NK-92 treated with Interleukin-12 subunit alpha and Interleukin-12 subunit beta, amount 100 ng/mL, for 24 hours (cell line): Measurements from ENCODE around the gene MRNIP.

Experiments
- DNase-seq: peaks from one replicate; lab custom pipeline; 2025; lab: John Stamatoyannopoulos, UW

MRNIP gene

GRCh38 chr5:179803651-179804554 is 54.7 kb downstream of the MRNIP start:
- DNase-seq = peak; percentile 30

GRCh38 chr5:179802950-179803562 is 55.6 kb downstream of the MRNIP start:
- no peak for DNase-seq

GRCh38 chr5:179802207-179802883 is 56.3 kb downstream of the MRNIP start:
- no peak for DNase-seq

- DNase-seq = no peak
Measured at GRCh38 chr5:179801304-179802206, 57.1 kb downstream of the MRNIP start.

GRCh38 chr5:179800696-179801201 is 57.9 kb downstream of the MRNIP start:
- no peak for DNase-seq

GRCh38 chr5:179800071-179800695 is 58.4 kb downstream of the MRNIP start:
- DNase-seq = no peak

GRCh38 chr5:179799644-179799973 is 59.0 kb downstream of the MRNIP start:
- DNase-seq = no peak

- DNase-seq = no peak
Measured at GRCh38 chr5:179798771-179799643, 59.6 kb downstream of the MRNIP start.

GRCh38 chr5:179798144-179798770 is 60.4 kb downstream of the MRNIP start:
- no peak for DNase-seq

GRCh38 chr5:179797741-179798140 is 60.9 kb downstream of the MRNIP start:
- no peak for DNase-seq

GRCh38 chr5:179796877-179797608 is 61.6 kb downstream of the MRNIP start:
- no peak for DNase-seq

- peak; percentile 48 for DNase-seq
Measured at GRCh38 chr5:179795863-179796833, 62.5 kb downstream of the MRNIP start.

GRCh38 chr5:179795049-179795862 is 63.4 kb downstream of the MRNIP start:
- no peak for DNase-seq

GRCh38 chr5:179794575-179794974 is 64.0 kb downstream of the MRNIP start:
- no peak for DNase-seq

GRCh38 chr5:179794171-179794570 is 64.4 kb downstream of the MRNIP start:
- DNase-seq = no peak

- DNase-seq = peak; percentile 17
Measured at GRCh38 chr5:179793468-179794139, 65.0 kb downstream of the MRNIP start, which contains the start of gene LTC4S. TSS of gene LTC4S (plus strand) at chr5:179793986. CDS start at chr5:179794081, 95 bp downstream.
